ENCODE results near the gene DOP1B. TPM values are rescaled to one million over a fixed set of nuclear protein-coding genes. Genes with fewer than 3 reads are reported as not detected.

DOP1B gene, protein sequence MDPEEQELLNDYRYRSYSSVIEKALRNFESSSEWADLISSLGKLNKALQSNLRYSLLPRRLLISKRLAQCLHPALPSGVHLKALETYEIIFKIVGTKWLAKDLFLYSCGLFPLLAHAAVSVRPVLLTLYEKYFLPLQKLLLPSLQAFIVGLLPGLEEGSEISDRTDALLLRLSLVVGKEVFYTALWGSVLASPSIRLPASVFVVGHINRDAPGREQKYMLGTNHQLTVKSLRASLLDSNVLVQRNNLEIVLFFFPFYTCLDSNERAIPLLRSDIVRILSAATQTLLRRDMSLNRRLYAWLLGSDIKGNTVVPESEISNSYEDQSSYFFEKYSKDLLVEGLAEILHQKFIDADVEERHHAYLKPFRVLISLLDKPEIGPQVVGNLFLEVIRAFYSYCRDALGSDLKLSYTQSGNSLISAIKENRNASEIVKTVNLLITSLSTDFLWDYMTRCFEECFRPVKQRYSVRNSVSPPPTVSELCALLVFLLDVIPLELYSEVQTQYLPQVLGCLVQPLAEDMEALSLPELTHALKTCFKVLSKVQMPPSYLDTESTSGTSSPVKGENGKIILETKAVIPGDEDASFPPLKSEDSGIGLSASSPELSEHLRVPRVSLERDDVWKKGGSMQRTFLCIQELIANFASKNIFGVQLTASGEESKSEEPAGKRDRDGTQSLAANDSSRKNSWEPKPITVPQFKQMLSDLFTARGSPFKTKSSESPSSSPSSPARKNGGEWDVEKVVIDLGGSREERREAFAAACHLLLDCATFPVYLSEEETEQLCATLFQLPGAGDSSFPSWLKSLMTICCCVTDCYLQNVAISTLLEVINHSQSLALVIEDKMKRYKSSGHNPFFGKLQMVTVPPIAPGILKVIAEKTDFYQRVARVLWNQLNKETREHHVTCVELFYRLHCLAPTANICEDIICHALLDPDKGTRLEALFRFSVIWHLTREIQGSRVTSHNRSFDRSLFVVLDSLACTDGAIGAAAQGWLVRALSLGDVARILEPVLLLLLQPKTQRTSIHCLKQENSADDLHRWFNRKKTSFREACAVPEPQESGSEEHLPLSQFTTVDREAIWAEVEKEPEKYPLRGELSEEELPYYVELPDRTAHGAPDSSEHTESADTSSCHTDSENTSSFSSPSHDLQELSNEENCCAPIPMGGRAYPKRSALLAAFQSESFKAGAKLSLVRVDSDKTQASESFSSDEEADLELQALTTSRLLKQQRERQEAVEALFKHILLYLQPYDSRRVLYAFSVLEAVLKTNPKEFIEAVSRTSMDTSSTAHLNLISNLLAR (N-terminal part only)
- 10 to 100 TPM in 1 of 3 donors, 1 to 10 TPM in 2; 2.5 to 15.5 (median 4.5) TPM for polyA plus RNA-seq

DNA sequence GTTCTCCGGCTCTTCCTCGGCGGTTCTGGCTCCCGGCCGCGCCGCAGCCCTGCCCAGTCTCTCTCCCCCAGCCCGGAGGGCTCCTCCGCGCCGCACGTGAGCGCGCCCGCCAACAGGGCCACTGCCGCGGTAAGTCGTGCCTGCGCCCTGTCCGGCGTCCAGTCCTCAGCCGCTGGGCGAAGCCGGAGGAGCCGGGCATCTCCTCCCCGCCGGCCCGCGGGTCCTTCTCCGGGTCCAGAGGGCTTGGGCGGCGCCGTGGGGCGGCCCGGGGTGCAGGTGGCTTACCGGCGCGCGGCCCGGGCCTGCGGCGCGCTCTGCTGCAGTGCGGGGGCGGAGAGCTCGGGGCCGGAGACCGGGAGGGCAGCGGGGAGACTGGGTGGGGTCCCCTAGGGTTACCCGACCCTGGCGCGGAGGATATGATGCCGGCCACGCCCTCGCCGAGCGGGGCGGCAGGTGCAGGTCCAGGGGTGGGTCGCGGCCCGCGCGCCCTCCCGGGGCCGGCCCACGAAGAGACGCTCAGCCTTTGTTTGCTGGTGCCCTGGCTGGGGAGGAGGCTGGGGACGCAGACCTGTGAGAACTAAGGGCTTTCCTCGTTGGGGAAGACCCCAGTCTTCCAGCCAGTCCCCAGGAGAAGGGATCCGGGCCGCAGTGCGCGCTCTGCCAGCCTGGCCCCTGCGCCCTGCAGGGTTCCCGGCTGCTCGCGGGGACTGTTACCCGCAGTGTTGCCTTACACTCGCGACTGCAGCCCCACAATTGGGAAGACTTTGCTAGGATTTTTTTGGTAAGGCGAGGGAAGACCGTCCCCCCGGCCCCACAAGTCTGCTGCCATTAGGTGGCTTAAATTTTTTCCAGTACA is at the start of gene DOP1B:
Gene DOP1B, plus strand, starts transcription at position 10 of the 856 bp plus-strand sequence. CDS start 7,910 bp downstream, outside the sequence.
- DNase-seq, result peak in 1 of 3 donors; percentile 8
- Mint-ChIP-seq H3K4me3 (peak within 1 kb of the TSS; percentile 80 to 87 (median 85)), H3K9me3 (no peaks in the 10 kb centered on the region), H3K27ac (peak within 1 kb of the TSS; percentile 46 to 84 (median 72)), H3K36me3 (peaks cover 0 to 8% (median 0%) of the 10 kb centered on the region in 3 donors), H3K4me1 (peaks cover 26 to 35% of the 10 kb centered on the region in 2 donors), H3K27me3 (ENCODE audit: low read depth in 3 of 3) (peaks cover 0 to 10% (median 0%) of the 10 kb centered on the region in 3 donors)

- Mint-ChIP-seq H3K27ac (no peak overlapping the region), H3K27me3 (ENCODE audit: low read depth in 3 of 3) (peaks cover 7 to 34% (median 16%) of the 10 kb centered on the region in 3 donors), H3K36me3 (no peaks in the 10 kb centered on the region), H3K4me3 (no peak overlapping the region), H3K4me1 (peaks cover 5 to 14% of the 10 kb centered on the region in 2 donors), H3K9me3 (peaks cover 0 to 5% (median 0%) of the 10 kb centered on the region in 6 donors)
- DNase-seq, result no peak
Measured at GRCh38 chr21:36109868-36110267, 46.8 kb upstream of the DOP1B start.

DNA sequence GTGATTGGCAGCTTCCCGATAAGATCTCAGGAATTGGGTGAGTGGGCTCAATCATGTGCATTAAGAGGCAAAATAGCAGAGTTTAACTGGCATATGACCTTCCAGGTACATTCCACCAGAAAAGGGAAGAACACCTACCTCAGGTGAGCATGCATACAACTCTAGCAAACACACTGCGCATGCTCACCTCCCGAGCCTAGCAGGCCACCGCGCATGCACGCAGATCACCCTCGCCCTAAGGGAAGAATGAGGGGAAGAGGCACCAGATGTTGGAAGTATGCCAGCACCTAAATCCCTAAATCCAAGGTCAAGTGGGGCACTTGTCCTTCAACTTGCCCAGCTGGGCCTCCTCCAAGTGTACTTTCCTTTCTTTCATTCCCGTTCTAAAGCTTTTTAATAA is 45.4 kb upstream of the DOP1B start:
- peaks cover 7 to 22% (median 19%) of the 10 kb centered on the region in 3 donors for H3K27me3 Mint-ChIP-seq (ENCODE audit: low read depth in 3 of 3)
- H3K36me3 Mint-ChIP-seq, result no peaks in the 10 kb centered on the region
- H3K4me3 Mint-ChIP-seq, result no peak overlapping the region
- no peak overlapping the region for H3K27ac Mint-ChIP-seq
- no peak for DNase-seq
- H3K4me1 Mint-ChIP-seq, result peaks cover 5 to 14% of the 10 kb centered on the region in 2 donors
- peaks cover 0 to 2% (median 0%) of the 10 kb centered on the region in 6 donors for H3K9me3 Mint-ChIP-seq

- peak in 2 of 3 donors; percentile 41 to 50 for DNase-seq
- Mint-ChIP-seq H3K9me3 (peaks cover 0 to 2% (median 0%) of the 10 kb centered on the region in 6 donors), H3K27ac (peak overlapping the region in 4 of 6 donors; percentile 51 to 86 (median 66)), H3K36me3 (no peaks in the 10 kb centered on the region), H3K27me3 (ENCODE audit: low read depth in 3 of 3) (peaks cover 7 to 19% (median 16%) of the 10 kb centered on the region in 3 donors), H3K4me3 (peak overlapping the region; percentile 16 to 91 (median 80)), H3K4me1 (peaks cover 5 to 14% of the 10 kb centered on the region in 2 donors)
Measured at GRCh38 chr21:36113647-36114428, 42.8 kb upstream of the DOP1B start.

GRCh38 chr21:36115138-36115730 is 41.4 kb upstream of the DOP1B start:
- H3K27me3 Mint-ChIP-seq (ENCODE audit: low read depth in 3 of 3), result peaks cover 7 to 18% (median 14%) of the 10 kb centered on the region in 3 donors
- H3K36me3 Mint-ChIP-seq, result no peaks in the 10 kb centered on the region
- no peak for DNase-seq
- peaks cover 0 to 2% (median 0%) of the 10 kb centered on the region in 6 donors for H3K9me3 Mint-ChIP-seq
- H3K27ac Mint-ChIP-seq, result peak overlapping the region in 1 of 6 donors; percentile 51
- H3K4me1 Mint-ChIP-seq, result peaks cover 5 to 14% of the 10 kb centered on the region in 2 donors
- H3K4me3 Mint-ChIP-seq, result peak overlapping the region in 1 of 5 donors; percentile 33

DNA sequence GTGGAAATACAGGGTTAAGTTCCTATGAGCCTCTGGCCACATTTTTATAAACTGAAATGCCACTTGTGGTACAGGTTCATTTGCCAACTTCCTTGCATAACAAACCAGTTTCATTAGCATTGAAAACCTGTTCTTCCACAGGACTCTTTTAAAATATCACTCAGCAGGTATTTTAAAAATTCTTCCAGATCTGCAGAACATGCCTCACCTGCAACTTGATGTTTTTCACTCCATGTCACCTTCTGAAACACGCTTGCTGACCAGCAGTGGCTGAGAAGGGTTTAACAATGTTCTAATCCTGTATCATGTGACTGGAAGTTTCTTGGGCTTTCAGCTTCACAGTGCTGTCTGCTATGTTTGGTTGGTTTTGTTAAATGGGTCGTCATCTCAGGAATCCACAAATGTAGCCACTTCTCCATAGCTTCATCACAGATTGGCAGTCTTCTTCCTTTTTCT is 39.3 kb upstream of the DOP1B start:
- no peak overlapping the region for H3K4me3 Mint-ChIP-seq
- peaks cover 5 to 14% of the 10 kb centered on the region in 2 donors for H3K4me1 Mint-ChIP-seq
- no peak for DNase-seq
- H3K27me3 Mint-ChIP-seq (ENCODE audit: low read depth in 3 of 3), result peaks cover 6 to 18% (median 12%) of the 10 kb centered on the region in 3 donors
- no peak overlapping the region for H3K27ac Mint-ChIP-seq
- peaks cover 0 to 2% (median 0%) of the 10 kb centered on the region in 6 donors for H3K9me3 Mint-ChIP-seq
- H3K36me3 Mint-ChIP-seq, result no peaks in the 10 kb centered on the region

GRCh38 chr21:36120304-36120888 is 36.2 kb upstream of the DOP1B start:
- no peaks in the 10 kb centered on the region for H3K9me3 Mint-ChIP-seq

DNA sequence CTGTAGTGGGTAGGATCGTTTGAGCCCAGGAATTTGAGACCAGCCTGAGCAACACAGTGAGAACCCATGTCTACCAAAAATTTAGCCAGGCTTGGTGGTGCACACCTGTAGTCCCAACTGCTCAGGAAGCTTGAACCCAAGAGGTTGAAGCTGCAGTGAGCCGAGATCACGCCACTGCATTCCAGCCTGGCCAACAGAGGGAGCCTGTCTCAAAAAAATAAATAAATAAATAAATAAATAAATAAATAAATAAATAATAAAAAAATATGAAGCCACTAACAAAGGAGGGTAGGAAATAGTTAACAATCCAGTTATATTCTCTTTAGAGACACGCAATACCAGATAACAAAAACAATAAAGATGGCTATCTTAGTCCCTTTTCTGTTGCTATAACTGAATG is 33.6 kb upstream of the DOP1B start:
- Mint-ChIP-seq H3K4me1 (peaks cover 3 to 4% of the 10 kb centered on the region in 2 donors), H3K9me3 (no peaks in the 10 kb centered on the region), H3K27me3 (ENCODE audit: low read depth in 3 of 3) (peaks cover 0 to 3% (median 1%) of the 10 kb centered on the region in 3 donors), H3K36me3 (no peaks in the 10 kb centered on the region), H3K4me3 (no peak overlapping the region), H3K27ac (no peak overlapping the region)
- DNase-seq, result no peak

More at GRCh38 chr21:36120304-36120888, 36.2 kb upstream of the DOP1B start:
- Mint-ChIP-seq H3K4me3 (no peak overlapping the region), H3K27me3 (ENCODE audit: low read depth in 3 of 3) (peaks cover 0 to 3% (median 0%) of the 10 kb centered on the region in 3 donors), H3K36me3 (no peaks in the 10 kb centered on the region), H3K27ac (no peak overlapping the region), H3K4me1 (peaks cover under 1% of the 10 kb centered on the region in 2 donors)
- DNase-seq, result no peak

GRCh38 chr21:36124395-36124794 is 32.2 kb upstream of the DOP1B start:
- Mint-ChIP-seq H3K9me3 (no peaks in the 10 kb centered on the region), H3K4me1 (peaks cover 4% of the 10 kb centered on the region in 2 donors), H3K27me3 (ENCODE audit: low read depth in 3 of 3) (peaks cover 0 to 3% (median 1%) of the 10 kb centered on the region in 3 donors), H3K36me3 (no peaks in the 10 kb centered on the region), H3K27ac (no peak overlapping the region), H3K4me3 (no peak overlapping the region)
- DNase-seq, result no peak

DNA sequence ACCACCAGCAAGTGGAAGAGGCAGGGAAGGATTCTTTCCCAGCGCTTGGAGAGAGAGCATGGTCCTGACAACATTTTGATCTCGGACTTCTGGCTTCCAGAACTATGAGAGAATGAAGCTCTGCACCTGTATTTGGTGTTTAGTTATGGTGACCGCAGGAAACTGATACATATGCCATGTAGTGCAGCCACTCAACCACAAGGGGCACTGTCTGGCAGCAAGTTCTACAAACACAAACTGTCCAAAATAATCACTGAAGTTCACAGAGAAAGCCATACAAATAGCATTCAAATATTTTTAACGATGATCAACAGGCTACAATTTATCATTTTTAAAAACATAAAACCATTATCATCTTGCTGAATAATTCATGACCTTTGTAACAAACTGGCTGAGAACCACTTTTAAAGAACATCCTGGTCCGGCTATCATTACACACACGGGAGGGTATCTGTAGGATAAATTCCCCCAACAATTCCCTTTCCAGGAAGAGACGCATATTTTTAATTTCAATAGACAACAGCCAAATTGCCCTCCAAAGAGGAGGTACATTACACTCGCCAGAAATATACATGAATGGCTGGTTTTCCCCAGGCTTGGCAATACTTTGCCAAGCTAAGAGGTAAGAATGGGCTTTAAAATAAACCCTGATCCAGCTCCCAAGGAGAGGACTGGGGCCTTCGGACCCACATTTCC is 31.0 kb upstream of the DOP1B start:
- no peak overlapping the region for H3K4me3 Mint-ChIP-seq
- H3K27ac Mint-ChIP-seq, result no peak overlapping the region
- H3K36me3 Mint-ChIP-seq, result no peaks in the 10 kb centered on the region
- DNase-seq, result peak; percentile 34 to 46 (median 44)
- H3K4me1 Mint-ChIP-seq, result peaks cover 9 to 10% of the 10 kb centered on the region in 2 donors
- peaks cover 0 to 3% (median 3%) of the 10 kb centered on the region in 3 donors for H3K27me3 Mint-ChIP-seq (ENCODE audit: low read depth in 3 of 3)
- no peaks in the 10 kb centered on the region for H3K9me3 Mint-ChIP-seq

GRCh38 chr21:36126208-36126565 is 30.4 kb upstream of the DOP1B start:
- Mint-ChIP-seq H3K4me1 (peaks cover 12% of the 10 kb centered on the region in 2 donors), H3K27me3 (ENCODE audit: low read depth in 3 of 3) (peaks cover 0 to 3% (median 3%) of the 10 kb centered on the region in 3 donors), H3K4me3 (no peak overlapping the region), H3K36me3 (no peaks in the 10 kb centered on the region), H3K9me3 (no peaks in the 10 kb centered on the region), H3K27ac (no peak overlapping the region)
- DNase-seq, result no peak

Measured in immature natural killer cell (primary cell).